NOMO-1 (cell line): ENCODE data around the gene DSTN.

Experiments used
- DNase-seq, 2 experiments: peaks; one replicate each; lab custom pipeline; 2025; ENCODE audit not compliant: unreplicated experiment in 2 of 2; lab: John Stamatoyannopoulos, UW

DSTN gene

DNA sequence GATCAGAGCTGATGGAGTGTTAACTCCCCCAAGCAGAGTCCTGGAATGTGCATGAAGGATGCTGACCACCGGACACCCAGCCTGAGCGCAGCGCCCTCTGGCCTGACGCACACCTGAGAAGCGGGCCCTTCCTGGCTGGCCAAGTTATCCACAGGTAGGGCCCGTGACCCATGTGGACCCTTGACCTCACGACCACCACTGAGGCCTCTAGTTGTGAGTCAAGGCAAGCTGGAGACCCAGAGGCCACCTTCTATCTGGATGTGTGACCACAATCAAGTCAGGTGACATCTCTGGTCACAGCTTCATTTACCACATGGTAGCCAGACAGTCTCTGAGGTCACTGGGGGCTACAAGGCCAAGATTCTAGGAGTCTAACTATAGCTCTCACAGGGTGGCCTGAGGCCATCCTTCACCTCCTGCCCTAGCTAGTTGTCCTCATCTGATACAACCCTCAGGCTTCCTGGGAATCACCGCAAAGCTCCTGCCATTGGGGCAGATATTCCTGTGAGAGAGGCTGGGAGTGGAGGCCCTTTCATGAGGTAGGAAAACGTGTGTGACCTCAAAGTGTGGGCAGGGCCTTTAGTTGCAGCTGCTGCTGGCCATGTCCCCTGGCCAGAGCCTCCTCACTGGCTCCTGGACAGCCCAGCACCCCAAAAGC, 53.1 kb downstream of the DSTN start:
- no peak for DNase-seq

DNA sequence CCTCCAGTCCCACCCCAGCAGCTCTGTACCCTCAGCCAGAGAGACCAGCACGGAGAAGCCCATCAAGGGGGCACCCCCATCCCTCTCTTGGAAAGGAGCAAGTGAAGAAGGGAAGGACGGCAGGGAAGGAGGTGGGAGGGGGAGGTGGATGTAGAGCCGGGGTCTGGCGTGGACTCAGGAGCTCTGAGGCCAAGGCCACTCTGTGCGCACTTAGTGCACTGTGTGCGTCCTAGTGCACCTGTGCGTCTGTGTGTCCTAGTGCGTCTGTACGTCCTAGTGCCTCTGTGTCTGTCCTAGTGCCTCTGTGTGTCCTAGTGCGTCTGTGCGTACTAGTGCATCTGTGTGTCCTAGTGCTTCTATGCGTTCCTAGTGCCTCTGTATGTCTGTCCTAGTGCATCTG, 54.2 kb downstream of the DSTN start:
- no peak for DNase-seq

- DNase-seq, result no peak
Observed at GRCh38 chr20:17624551-17625245, 54.8 kb downstream of the DSTN start.

DNA sequence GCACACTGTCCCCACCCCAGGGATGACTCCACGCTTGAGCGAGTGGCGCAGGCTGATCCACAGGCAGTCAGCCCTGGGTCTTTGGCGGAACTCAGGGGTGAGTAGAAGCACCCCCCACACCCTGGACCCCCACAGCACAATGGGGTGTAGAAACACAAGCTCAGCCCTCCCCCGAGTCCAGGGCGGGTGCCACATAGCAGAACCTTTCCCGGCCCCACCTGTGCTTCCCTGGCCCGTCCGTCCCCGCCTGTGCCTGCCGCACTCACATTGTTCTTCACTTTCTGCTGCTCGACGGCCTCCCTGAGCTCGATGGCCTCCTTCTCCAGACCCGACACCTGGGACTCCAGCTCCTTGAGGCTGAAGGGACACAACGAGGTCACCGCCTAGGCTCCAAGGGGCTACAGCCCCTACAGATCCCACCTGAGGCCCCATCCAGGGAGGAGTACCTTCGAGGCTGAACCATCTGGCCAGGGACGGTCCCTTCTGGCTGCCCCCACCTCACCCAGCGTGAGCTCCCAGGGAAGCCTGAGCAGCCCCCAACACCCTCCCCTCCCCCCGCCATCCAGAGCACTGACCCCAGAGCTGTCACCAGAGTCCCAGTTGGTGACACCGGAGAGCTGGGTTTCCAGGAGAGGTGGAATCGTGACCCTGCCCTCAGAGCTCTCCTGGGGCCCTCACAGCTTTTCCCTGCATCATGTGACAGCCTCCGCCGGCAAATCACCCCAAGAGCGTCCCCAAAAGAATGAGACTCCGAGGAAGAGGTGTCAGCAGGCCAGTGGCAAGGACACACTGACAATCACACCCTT, 55.6 kb downstream of the DSTN start:
- no peak for DNase-seq

- DNase-seq, result no peak
Observed at GRCh38 chr20:17626217-17627007, 56.5 kb downstream of the DSTN start.

- no peak for DNase-seq
Observed at GRCh38 chr20:17627101-17627955, 57.5 kb downstream of the DSTN start.

GRCh38 chr20:17628101-17628841, 58.4 kb downstream of the DSTN start:
- DNase-seq, result no peak

DNA sequence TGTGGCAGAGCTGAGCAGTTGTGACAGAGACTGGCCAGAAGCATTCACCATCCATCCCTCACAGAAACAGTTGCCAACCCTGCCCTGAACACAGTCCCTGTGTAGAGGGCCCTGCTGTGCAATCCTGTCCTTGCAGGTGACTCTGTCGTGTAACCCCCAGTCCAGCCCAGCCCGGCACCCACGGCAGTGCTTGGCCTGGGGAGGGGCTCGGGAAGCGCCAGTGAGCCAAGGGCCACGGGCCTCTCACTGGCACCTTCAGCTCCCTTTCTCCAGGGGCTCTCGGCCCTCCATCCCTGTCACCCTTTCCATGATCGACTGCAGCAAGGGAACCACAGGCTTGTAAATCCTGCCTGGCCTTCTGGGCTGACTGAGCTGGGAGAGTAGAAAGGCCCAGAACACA, 59.1 kb downstream of the DSTN start:
- no peak for DNase-seq

DNA sequence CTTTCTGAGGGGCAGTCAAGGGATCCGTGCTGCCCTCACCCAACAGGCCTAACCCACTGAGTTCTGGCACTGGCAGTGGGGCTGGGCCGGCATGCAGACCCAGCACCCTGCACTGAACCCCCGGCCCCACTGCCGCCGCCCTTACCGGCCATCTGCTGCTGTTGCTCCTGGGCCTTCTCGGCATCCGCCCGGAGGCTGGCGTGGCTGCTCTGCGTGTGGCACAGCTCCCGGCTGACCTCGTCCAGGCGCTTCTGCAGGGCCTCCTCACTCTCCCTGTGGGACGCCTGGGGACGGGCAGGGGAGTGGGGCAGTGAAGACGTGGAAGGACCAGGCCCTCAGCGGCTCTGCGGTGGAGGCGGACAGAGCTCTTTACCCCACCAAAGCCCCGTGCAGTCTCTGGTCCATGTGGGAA, 59.8 kb downstream of the DSTN start:
- no peak for DNase-seq

- DNase-seq, result no peak
Observed at GRCh38 chr20:17630151-17630805, 60.4 kb downstream of the DSTN start.

DNA sequence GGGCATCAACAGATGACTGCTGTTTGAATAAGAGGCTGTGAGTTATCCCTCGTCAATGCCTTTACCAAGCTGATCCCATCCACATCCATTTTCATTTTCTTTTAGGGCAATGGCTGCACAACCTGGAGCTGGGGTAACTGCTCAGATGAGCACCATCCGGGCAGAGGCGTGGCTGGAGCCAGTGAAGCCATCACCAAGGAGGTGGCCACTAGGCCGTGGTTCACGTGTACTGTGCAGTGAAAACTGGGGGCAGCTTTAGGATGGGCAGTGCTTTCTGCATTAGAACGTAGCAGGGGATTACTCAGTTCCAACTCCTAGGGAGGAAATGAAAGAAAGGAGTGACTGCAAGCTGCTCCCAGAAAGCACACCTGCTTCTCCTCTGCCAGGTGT, 60.9 kb downstream of the DSTN start:
- no peak for DNase-seq

DNA sequence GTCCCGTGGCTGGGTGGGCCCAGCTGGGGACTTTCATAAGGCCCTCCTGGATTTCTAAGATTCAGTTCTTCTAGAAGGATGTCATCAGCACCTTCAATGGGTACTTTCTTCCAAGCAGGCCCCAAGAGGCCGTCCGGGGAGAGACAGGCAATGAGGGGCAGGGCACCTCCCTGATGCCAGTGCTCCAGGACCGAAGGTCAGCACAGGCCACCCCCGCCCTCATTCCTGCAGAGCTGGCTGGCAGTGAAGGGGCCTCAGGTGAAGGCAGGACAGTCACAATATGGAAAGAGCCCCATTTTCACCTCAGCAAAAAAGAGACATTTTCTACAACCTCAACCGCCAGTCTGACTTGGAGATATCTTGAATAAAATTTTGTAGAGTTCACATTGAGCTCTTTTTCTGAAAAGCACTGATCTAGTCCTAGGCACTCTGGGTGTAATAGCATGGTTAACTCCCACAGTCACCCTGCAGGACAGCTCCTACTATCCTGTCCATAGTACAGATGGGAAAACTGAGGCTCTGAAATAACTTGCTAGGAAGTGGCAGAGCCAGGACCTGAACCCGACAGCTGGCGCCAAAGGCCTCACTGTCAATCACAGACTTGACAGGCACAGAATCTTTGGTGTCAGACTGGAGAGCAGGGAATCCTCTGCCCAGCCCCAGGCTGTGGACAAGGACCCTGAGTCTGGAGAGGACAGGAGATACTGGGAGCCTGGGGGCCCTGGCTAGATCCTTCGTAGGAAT, 61.9 kb downstream of the DSTN start:
- DNase-seq, result no peak

GRCh38 chr20:17633221-17633849, 63.5 kb downstream of the DSTN start:
- DNase-seq, result no peak

DNA sequence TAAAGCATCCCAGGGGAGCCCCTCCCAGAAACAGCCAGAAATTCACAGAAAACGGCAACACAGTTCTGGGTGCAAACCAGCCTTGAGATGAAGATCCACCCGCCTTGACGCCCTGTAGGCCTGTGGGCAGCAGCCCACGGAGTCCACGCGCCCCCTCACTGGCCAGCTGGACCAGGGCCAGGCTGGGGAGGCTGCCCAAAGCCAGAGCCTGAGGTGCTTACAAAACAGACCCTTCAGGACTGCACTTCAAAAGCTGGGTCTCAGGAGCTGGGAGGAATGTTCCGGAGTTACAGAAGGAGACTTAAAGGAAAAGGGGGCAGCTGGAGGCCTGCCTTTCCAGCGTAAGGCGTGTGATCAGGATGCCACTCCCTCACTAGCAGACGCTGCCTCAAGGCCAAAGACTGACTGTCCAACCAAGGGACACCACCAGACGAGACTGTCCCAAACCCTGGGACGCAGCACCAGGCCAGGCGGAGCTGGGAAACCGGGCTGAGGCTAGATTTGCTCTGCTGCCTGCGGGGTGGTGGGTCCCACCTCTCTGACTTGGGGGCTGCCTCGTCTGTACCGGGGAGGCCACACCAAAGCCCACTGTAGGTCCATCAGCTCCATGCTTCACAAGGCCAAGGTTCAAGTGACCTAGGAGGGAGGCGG, 64.1 kb downstream of the DSTN start:
- no peak for DNase-seq

- no peak for DNase-seq
Observed at GRCh38 chr20:17634661-17635331, 64.9 kb downstream of the DSTN start.

DNA sequence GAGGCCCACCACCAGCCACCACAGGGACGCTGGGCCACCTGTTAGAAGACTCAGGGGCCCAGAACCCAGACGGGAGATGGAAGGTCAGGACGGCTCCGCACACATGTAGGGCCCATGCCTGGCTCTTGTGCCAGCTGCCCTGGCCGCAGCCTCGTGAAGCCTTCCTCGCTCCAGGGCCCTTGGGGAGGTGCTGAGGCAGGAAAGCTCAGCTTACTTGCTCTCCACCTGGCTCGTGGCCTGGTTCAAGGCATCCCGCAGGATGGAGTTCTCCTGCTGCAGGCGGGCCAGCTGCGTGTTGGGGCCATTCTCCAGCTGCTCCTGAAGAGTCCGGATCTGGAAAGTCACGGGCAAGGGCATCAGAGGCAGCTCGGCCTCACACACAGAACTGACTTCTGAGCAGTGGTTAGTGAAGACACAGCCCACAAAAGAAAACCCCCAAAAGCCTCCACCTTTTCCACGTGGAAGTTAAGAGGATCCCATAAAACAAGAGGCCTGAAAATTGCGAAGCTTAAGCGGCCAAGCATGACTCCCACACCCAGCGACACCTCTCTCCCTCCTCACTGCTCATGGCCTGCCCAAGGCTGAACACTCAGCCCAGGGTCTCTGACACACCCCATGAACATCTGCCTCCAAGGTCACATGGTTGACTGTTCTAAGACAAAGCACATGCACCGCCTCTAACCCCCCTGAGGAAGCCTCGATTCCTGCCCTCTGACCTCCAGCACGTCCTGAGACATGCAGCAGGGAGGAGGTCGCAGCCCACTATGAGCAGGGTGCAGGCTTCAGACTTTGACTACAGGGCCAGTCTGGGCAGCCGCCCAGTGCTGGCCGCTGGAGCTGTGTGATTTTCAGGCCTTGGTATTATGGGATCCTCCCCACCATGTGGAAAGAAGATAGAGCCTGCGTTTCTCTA, 65.7 kb downstream of the DSTN start:
- no peak for DNase-seq
